Upper lobe of right lung (tissue), 1 donor: ENCODE measurements around the gene SRGAP3. TPM values are rescaled to one million over a fixed set of nuclear protein-coding genes. Genes with fewer than 3 reads are reported as not detected.

ENCODE experiments used
- ATAC-seq: fragments of 200-7000 bp; cut with Tn5 transposase; one replicate; pipeline ENCODE4 v1.9.1; 2020; ENCODE audit warnings: mild to moderate bottlenecking, moderate library complexity
- DNase-seq: peaks from one replicate; pipeline ENCODE4 v3.0.0-alpha.2; 2020
- H3K27ac ChIP-seq: fragments of 200-600 bp; one replicate; pipeline ENCODE4 v1.8.0; 2022
- H3K27me3 ChIP-seq: fragments of 200-600 bp; one replicate; pipeline ENCODE4 v1.8.0; 2022; ENCODE audit warnings: mild to moderate bottlenecking
- H3K36me3 ChIP-seq: fragments of 200-600 bp; one replicate; pipeline ENCODE4 v1.8.0; 2022
- H3K4me1 ChIP-seq: fragments of 200-600 bp; one replicate; pipeline ENCODE4 v1.8.0; 2022
- H3K4me3 ChIP-seq: fragments of 200-600 bp; one replicate; pipeline ENCODE4 v1.8.0; 2022; ENCODE audit warnings: mild to moderate bottlenecking
- H3K9me3 ChIP-seq: fragments of 200-600 bp; one replicate; pipeline ENCODE4 v1.8.0; 2022
- CTCF ChIP-seq: fragments of 200-600 bp; IDR thresholded peaks from one replicate; pipeline ENCODE4 v1.8.0; 2022; ENCODE audit warnings: antibody characterized with exemption
- intact Hi-C: fragments of 100-400 bp; cut with DNase I; formaldehyde crosslinking; loops from one replicate; pipeline ENCODE4 v1.11.0; 2022
- total RNA-seq: library from RNA; stranded (reverse); fragmentation: NEBNext Ultra II Directional; extraction: Animal tissue kit (Norgen Biotek cat#: 25700); gene quantifications from one replicate; pipeline ENCODE4 v1.2.1, GENCODE V29; 2021
- donor health status: DM: no; HTN: yes; CAD: no; lungs with severe emphysema.

SRGAP3 gene
- total RNA-seq, 1 donor from 2014 or later, result 3.2 TPM

GRCh38 chr3:9223672-9224071 lies 25.8 kb downstream of the SRGAP3 start:
- ATAC-seq (no peak), DNase-seq (no peak)
- H3K36me3 ChIP-seq, result no peaks in the 10 kb centered on the region
- H3K4me3 ChIP-seq, result no peak overlapping the region
- no peaks in the 10 kb centered on the region for H3K27me3 ChIP-seq
- H3K27ac ChIP-seq, result no peak overlapping the region
- no peaks in the 10 kb centered on the region for H3K9me3 ChIP-seq
- TF ChIP-seq CTCF, result no peak
- intact Hi-C loops, result no loop called here
- no peaks in the 10 kb centered on the region for H3K4me1 ChIP-seq

GRCh38 chr3:9222956-9223639 lies 26.3 kb downstream of the SRGAP3 start:
- TF ChIP-seq CTCF, result no peak
- ATAC-seq (no peak), DNase-seq (no peak)
- no peaks in the 10 kb centered on the region for H3K27me3 ChIP-seq
- no peak overlapping the region for H3K4me3 ChIP-seq
- H3K36me3 ChIP-seq, result no peaks in the 10 kb centered on the region
- no peaks in the 10 kb centered on the region for H3K9me3 ChIP-seq
- H3K4me1 ChIP-seq, result no peaks in the 10 kb centered on the region
- intact Hi-C loops, result no loop called here
- H3K27ac ChIP-seq, result no peak overlapping the region

GRCh38 chr3:9222049-9222448 lies 27.4 kb downstream of the SRGAP3 start:
- no peak for TF ChIP-seq CTCF
- DNase-seq (no peak), ATAC-seq (no peak)
- Histone ChIP-seq H3K36me3 (no peaks in the 10 kb centered on the region), H3K4me1 (no peaks in the 10 kb centered on the region), H3K9me3 (no peaks in the 10 kb centered on the region), H3K4me3 (no peak overlapping the region), H3K27ac (no peak overlapping the region), H3K27me3 (no peaks in the 10 kb centered on the region)
- intact Hi-C loops, result no loop called here

- H3K27ac ChIP-seq, result no peak overlapping the region
- no peaks in the 10 kb centered on the region for H3K27me3 ChIP-seq
- DNase-seq, result no peak
- no peak overlapping the region for H3K4me3 ChIP-seq
- H3K36me3 ChIP-seq, result no peaks in the 10 kb centered on the region
- no peak for ATAC-seq
- H3K9me3 ChIP-seq, result no peaks in the 10 kb centered on the region
- no peaks in the 10 kb centered on the region for H3K4me1 ChIP-seq
- intact Hi-C loops, result no loop called here
- no peak for TF ChIP-seq CTCF
Measured at GRCh38 chr3:9218514-9218846, 31.0 kb downstream of the SRGAP3 start.

- Histone ChIP-seq H3K4me3 (no peak overlapping the region), H3K27me3 (no peaks in the 10 kb centered on the region), H3K36me3 (no peaks in the 10 kb centered on the region), H3K9me3 (no peaks in the 10 kb centered on the region), H3K27ac (no peak overlapping the region), H3K4me1 (no peaks in the 10 kb centered on the region)
- no peak for ATAC-seq
- intact Hi-C loops, result no loop called here
- DNase-seq, result no peak
- TF ChIP-seq CTCF, result no peak
Measured at GRCh38 chr3:9217784-9218513, 31.5 kb downstream of the SRGAP3 start.
